ENCODE measurements around the gene RIPK1.
"Not testable (repeated sequence)": the region's sequence is repeated elsewhere in the genome, so short reads cannot be mapped to it uniquely, and the experiment has no call there.

DNA sequence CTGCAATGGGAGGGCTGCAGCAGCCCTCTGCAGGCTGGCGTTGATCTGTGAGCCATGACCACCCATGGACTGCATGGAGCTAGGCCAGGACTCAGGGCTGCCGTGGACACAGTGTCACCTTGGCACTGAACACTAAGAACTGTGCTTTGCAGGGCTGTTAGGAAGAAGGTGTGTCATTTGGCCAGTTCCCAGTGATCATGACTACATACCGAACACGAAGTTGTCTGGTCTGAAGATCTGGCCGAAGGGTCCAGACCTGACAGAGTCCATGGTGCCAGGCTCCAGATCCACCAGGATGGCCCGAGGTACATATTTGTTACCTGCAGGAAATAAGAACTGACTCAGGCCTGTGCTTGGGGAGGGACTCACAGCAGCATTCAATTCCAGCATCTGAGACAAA is 87.1 kb downstream of the RIPK1 start:
- TF ChIP-seq, protein P1, sequence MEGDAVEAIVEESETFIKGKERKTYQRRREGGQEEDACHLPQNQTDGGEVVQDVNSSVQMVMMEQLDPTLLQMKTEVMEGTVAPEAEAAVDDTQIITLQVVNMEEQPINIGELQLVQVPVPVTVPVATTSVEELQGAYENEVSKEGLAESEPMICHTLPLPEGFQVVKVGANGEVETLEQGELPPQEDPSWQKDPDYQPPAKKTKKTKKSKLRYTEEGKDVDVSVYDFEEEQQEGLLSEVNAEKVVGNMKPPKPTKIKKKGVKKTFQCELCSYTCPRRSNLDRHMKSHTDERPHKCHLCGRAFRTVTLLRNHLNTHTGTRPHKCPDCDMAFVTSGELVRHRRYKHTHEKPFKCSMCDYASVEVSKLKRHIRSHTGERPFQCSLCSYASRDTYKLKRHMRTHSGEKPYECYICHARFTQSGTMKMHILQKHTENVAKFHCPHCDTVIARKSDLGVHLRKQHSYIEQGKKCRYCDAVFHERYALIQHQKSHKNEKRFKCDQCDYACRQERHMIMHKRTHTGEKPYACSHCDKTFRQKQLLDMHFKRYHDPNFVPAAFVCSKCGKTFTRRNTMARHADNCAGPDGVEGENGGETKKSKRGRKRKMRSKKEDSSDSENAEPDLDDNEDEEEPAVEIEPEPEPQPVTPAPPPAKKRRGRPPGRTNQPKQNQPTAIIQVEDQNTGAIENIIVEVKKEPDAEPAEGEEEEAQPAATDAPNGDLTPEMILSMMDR (IDR thresholded peaks at IDR 0.05) = not testable (repeated sequence)
- not testable (repeated sequence) for TF ChIP-seq POLR2A (IDR thresholded peaks at IDR 0.05)

Measured in thyroid gland (tissue), 4 donors.